ENCODE results near the gene SAG. TPM values are rescaled to one million over a fixed set of nuclear protein-coding genes. Genes with fewer than 3 reads are reported as not detected.

The SAG gene
- total RNA-seq, 2 experiments from 2014 or later, result 0.32 TPM; not detected in 1

DNA sequence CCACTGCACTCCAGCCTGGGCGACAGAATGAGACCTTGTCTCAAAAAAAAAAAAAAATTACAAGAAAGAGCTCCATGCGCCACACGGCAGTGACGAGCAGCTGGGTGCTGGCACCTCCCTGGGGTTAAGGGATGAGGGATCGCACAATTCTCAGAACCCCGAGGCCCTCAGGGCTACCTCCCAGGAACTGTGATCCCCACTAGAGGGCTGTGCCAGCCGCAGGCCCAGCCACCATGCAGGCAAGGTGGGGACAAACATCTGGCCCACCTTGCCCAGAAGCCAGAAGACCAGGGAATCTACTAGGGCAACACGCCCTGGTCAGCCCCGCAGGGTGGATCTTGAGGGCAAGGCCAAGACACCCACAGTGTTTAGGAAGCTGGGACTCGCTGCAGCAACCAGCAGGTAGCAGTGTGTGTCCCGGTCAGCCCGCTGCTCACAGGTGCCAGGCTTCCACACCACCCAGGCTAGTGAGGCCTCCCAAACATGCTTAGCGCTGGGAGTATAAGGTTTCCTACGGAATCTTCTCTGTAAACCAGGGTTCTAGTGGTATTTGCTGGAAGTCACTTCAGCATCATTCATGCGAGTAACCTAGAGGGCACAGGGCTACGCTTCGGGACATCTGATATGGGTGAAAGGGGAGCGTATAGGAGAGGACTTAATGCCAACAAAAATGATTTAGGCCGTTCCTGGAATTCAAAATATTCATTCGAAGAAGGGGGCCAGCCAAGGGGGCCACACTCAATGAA lies 6.7 kb downstream of the SAG start:
- Histone ChIP-seq H3K79me2 (ENCODE audit: insufficient read depth, low read depth, low read length) (no peaks in the 10 kb centered on the region), H3K4me3 (ENCODE audit: low read depth, low read length, poor library complexity, severe bottlenecking) (no peak overlapping the region), H3K4me1 (ENCODE audit: insufficient read depth, low read length, poor library complexity, severe bottlenecking) (no peaks in the 10 kb centered on the region), H4K20me1 (ENCODE audit: insufficient read depth, low read length) (no peaks in the 10 kb centered on the region), H3K9me2 (ENCODE audit: insufficient read depth, low read length) (no peaks in the 10 kb centered on the region), H3K4me2 (ENCODE audit: low read length) (no peak overlapping the region), H3K36me3 (ENCODE audit: insufficient read depth, low read length) (no peaks in the 10 kb centered on the region), H2AFZ (ENCODE audit: low read length) (no peak overlapping the region), H3K9me3 (ENCODE audit: low read length) (no peaks in the 10 kb centered on the region), H3K27ac (ENCODE audit: low read depth, low read length, poor library complexity, severe bottlenecking) (no peak overlapping the region)
- DNase-seq (ENCODE audit: low spot score), result no peak
- ChIA-PET POLR2A (interaction anchor here (0.7 to 1.4 kb wide), 2 partner anchors 108 to 155 kb away, joined by 3 read pairs; no protein-coding TSS in a partner anchor), CTCF (ENCODE audit: unreplicated experiment) (no interaction called here)
- intact Hi-C loops (cut with micrococcal nuclease; ENCODE audit: unreplicated experiment), result no loop called here
- no TSS peak for BruUV-seq (replicated peaks)
- no peak for TF ChIP-seq EZH2phosphoT487 (IDR thresholded peaks at IDR 0.05; ENCODE audit: borderline replicate concordance, low read depth, low read length)
- TF ChIP-seq, protein P1, sequence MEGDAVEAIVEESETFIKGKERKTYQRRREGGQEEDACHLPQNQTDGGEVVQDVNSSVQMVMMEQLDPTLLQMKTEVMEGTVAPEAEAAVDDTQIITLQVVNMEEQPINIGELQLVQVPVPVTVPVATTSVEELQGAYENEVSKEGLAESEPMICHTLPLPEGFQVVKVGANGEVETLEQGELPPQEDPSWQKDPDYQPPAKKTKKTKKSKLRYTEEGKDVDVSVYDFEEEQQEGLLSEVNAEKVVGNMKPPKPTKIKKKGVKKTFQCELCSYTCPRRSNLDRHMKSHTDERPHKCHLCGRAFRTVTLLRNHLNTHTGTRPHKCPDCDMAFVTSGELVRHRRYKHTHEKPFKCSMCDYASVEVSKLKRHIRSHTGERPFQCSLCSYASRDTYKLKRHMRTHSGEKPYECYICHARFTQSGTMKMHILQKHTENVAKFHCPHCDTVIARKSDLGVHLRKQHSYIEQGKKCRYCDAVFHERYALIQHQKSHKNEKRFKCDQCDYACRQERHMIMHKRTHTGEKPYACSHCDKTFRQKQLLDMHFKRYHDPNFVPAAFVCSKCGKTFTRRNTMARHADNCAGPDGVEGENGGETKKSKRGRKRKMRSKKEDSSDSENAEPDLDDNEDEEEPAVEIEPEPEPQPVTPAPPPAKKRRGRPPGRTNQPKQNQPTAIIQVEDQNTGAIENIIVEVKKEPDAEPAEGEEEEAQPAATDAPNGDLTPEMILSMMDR (conservative IDR thresholded peaks at IDR 0.05; ENCODE audit: low read length), result no peak

DNA sequence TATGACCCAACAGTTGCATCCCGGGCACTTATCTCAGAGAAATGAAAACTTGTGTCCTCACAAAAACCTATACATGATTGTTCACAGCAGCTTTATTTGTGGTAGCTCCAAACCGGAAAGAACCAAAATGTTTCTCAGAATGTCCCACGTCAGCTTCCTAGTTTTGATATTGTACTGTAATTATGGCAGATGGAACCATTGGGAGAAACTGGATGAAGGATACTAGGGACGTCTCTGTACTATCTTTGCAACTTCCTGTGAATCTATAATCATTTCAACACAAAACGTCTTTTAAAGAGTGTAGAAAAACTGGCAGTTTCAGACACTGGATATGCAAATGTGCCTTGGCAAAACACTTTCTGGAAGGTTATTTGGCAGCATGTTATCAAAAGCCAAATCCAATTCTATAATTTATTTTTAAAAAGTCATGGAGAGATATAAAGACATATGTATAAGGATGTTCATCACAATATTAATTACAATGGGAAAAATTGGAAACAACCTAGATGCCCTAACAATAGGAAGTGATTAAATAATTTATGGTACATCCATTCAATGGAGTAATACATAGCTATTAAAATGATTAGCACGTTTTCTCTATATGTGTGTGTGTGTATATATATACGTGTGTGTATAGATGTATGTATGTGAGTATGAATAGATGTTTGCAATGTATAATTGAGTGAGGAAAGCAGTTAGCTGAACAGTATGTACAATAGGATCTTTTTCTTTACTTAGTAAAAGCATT lies 9.8 kb downstream of the SAG start:
- no peaks in the 10 kb centered on the region for H3K4me1 ChIP-seq (ENCODE audit: insufficient read depth, low read length, poor library complexity, severe bottlenecking)
- ChIA-PET CTCF (ENCODE audit: unreplicated experiment) (interaction anchor here (0.5 kb wide), 1 partner anchor 20 kb away, joined by 3 read pairs; no protein-coding TSS in a partner anchor), POLR2A (interaction anchor here (0.7 kb wide), 1 partner anchor 9 kb away, joined by 3 read pairs; no protein-coding TSS in a partner anchor)
- H4K20me1 ChIP-seq (ENCODE audit: insufficient read depth, low read length), result no peaks in the 10 kb centered on the region
- TF ChIP-seq, protein P1 (conservative IDR thresholded peaks at IDR 0.05; ENCODE audit: low read length), result no peak
- no peak for TF ChIP-seq EZH2phosphoT487 (IDR thresholded peaks at IDR 0.05; ENCODE audit: borderline replicate concordance, low read depth, low read length)
- H3K27ac ChIP-seq (ENCODE audit: low read depth, low read length, poor library complexity, severe bottlenecking), result no peak overlapping the region
- no TSS peak for BruUV-seq (replicated peaks)
- H3K4me2 ChIP-seq (ENCODE audit: low read length), result no peak overlapping the region
- H3K36me3 ChIP-seq (ENCODE audit: insufficient read depth, low read length), result no peaks in the 10 kb centered on the region
- no peaks in the 10 kb centered on the region for H3K9me3 ChIP-seq (ENCODE audit: low read length)
- no peaks in the 10 kb centered on the region for H3K9me2 ChIP-seq (ENCODE audit: insufficient read depth, low read length)
- no peak overlapping the region for H3K4me3 ChIP-seq (ENCODE audit: low read depth, low read length, poor library complexity, severe bottlenecking)
- H3K79me2 ChIP-seq (ENCODE audit: insufficient read depth, low read depth, low read length), result no peaks in the 10 kb centered on the region
- H2AFZ ChIP-seq (ENCODE audit: low read length), result no peak overlapping the region
- DNase-seq (ENCODE audit: low spot score), result no peak
- intact Hi-C loops (cut with micrococcal nuclease; ENCODE audit: unreplicated experiment), result no loop called here

Data from OCI-LY7 (cell line).